WTC11 (cell line): ENCODE results near the gene ACTN1.

ENCODE experiments used
- ATF1 ChIP-seq: sonication (generic); formaldehyde crosslinking; IDR thresholded peaks from 2 replicates; pipeline ENCODE4 v1.8.1; 2023; ENCODE audit warnings: mild to moderate bottlenecking, moderate library complexity, missing genetic modification reagents
- CREM ChIP-seq: sonication (generic); formaldehyde crosslinking; IDR thresholded peaks from 2 replicates; pipeline ENCODE4 v1.8.1; 2022; ENCODE audit warnings: mild to moderate bottlenecking, missing genetic modification reagents, moderate library complexity
- FOXJ3 ChIP-seq: sonication (generic); formaldehyde crosslinking; IDR thresholded peaks from 2 replicates; pipeline ENCODE4 v1.9.0; 2021; ENCODE audit warnings: missing genetic modification reagents, mild to moderate bottlenecking, borderline replicate concordance
- ZNF263 ChIP-seq: sonication (generic); formaldehyde crosslinking; IDR thresholded peaks from 2 replicates; pipeline ENCODE4 v1.8.1; 2022; ENCODE audit warnings: low read depth, mild to moderate bottlenecking, moderate library complexity, missing genetic modification reagents
- TF ChIP-seq, protein P1 (sequence below): fragments of 200-600 bp; IDR thresholded peaks from 2 replicates; pipeline ENCODE4 v1.8.0; 2022; ENCODE audit warnings: antibody characterized with exemption

DNA sequence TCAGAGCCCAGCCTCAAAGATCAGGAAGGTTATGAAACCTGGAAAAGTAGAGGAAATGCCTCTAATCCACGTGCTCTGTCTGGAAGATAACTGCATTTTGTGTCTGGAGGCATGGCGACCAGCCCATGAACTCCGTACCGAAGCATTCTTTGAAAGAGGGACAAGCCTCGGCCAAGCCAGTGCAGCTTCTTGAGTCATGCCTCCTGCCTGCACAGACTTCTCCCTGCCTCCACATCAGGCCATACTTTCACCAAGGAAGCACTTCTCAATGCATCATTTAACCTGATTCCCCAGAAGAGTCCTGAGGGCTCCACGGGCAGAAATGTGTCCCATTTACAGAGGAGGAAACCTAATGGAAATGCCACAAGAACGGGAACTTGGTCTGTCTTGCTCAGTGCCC is 3.4 kb downstream of the ACTN1 start:
- TF ChIP-seq, protein P1, sequence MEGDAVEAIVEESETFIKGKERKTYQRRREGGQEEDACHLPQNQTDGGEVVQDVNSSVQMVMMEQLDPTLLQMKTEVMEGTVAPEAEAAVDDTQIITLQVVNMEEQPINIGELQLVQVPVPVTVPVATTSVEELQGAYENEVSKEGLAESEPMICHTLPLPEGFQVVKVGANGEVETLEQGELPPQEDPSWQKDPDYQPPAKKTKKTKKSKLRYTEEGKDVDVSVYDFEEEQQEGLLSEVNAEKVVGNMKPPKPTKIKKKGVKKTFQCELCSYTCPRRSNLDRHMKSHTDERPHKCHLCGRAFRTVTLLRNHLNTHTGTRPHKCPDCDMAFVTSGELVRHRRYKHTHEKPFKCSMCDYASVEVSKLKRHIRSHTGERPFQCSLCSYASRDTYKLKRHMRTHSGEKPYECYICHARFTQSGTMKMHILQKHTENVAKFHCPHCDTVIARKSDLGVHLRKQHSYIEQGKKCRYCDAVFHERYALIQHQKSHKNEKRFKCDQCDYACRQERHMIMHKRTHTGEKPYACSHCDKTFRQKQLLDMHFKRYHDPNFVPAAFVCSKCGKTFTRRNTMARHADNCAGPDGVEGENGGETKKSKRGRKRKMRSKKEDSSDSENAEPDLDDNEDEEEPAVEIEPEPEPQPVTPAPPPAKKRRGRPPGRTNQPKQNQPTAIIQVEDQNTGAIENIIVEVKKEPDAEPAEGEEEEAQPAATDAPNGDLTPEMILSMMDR, result no peak
- TF ChIP-seq ATF1 (CRISPR knock-in tag) (no peak), CREM (CRISPR knock-in tag) (no peak), FOXJ3 (CRISPR knock-in tag) (no peak), ZNF263 (CRISPR knock-in tag) (no peak)
